Measurements from ENCODE around the gene SOX11.
A peak's percentile ranks its signal among the peaks of the same experiment; 100 is the strongest.

SOX11 gene

DNA sequence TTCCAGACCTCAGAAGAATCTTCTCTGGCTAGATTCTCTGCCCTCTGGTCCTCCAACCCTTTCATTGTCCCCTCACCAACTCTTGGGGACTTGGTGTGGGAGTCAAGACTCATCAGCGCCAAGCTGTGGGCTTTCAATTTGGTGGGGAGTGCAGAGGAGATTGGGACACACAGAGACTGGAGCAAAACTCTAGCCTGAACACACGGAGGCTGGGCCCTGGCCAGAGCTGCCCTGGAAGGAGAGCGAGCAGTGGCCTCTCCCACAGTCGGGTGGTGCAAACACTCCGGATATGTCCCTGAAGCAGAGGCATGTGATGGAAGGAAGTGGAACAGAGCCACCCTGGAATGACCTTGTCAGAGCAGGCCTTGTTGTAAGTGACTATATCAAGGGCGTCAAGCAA, 8.7 kb upstream of the SOX11 start:
- H3K4me3 Mint-ChIP-seq: no peak overlapping the region

DNA sequence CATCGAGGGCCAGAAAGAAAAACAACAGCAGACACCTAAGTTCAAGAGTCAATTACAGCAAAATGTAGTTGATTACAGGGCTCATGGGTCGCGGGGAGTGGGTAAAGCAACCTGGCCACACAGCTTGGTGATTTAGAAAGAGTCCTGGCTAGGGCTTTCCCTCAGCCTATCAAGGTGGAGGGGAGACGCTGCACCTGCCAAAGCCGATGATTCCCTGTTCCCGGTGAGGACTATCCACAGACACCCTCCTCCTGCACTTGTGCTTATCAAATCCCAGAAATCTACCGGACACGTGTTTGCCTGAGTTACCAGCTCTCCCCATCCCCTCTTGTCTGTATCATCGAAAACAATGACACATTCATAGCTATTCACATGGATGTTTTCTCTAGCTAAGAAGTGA, 7.0 kb upstream of the SOX11 start:
- peaks cover 26 to 50% of the 10 kb centered on the region in 2 donors for H3K27me3 Mint-ChIP-seq
- no peaks in the 10 kb centered on the region for H3K36me3 Mint-ChIP-seq
- DNase-seq: no peak
- H3K4me1 Mint-ChIP-seq: no peaks in the 10 kb centered on the region
- no peak overlapping the region for H3K27ac Mint-ChIP-seq
- H3K9me3 Mint-ChIP-seq: peaks cover 5 to 7% of the 10 kb centered on the region in 2 donors
- no peak overlapping the region for H3K4me3 Mint-ChIP-seq
- no peak for ATAC-seq (replicated peaks)

More for the DNA sequence above, 8.7 kb upstream of the SOX11 start:
- H3K9me3 Mint-ChIP-seq: peaks cover 5 to 7% of the 10 kb centered on the region in 2 donors
- H3K27ac Mint-ChIP-seq: no peak overlapping the region
- H3K27me3 Mint-ChIP-seq: peaks cover 18 to 41% of the 10 kb centered on the region in 2 donors
- DNase-seq: no peak
- ATAC-seq (replicated peaks): no peak
- no peaks in the 10 kb centered on the region for H3K36me3 Mint-ChIP-seq
- no peaks in the 10 kb centered on the region for H3K4me1 Mint-ChIP-seq

DNA sequence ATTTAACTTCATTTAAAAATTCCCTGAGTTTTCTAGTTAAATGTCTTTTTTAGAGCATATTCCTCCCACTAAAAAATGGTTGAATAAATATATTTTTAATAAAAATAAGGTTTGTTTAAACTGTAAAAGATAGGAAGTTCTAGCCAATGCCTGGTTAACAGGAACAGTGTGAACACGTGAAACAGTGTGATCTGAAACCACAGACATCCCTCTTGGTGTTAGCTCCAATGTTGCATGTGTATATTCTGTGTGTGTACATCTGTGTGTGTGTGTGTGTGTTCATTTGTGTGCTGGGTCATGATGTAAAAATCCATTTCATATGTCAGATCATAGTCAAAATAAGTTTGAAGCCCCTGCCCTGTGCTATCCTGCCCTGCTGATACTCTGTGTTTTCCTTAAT, 6.1 kb upstream of the SOX11 start:
- Mint-ChIP-seq H3K36me3 (peaks cover 5% of the 10 kb centered on the region in 2 donors), H3K9me3 (peaks cover 3% of the 10 kb centered on the region in 2 donors), H3K4me1 (peaks cover 5% of the 10 kb centered on the region in 2 donors), H3K4me3 (no peak overlapping the region), H3K27ac (no peak overlapping the region), H3K27me3 (peaks cover 35 to 59% of the 10 kb centered on the region in 2 donors)
- no peak for ATAC-seq (replicated peaks)
- DNase-seq: no peak

DNA sequence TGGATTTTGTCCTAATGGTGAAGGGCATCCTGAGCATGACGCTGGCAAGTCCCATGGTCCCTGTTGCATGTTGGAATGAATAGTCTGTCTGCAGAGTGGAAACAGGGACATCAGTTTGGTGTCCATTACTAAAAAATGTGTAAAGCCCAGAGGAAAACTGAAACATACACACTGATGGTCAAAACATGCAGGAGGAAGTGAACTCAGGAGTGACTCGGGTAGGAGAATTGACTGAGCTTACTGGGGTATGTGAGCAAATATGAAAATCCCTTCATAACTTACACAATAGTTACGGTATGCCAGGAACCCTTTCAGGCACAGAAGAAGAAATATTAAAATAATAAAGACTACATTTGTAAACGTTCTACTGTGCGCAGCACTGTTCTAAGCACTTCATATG, 5.6 kb upstream of the SOX11 start:
- DNase-seq (no peak), ATAC-seq (replicated peaks) (no peak)
- no peak overlapping the region for H3K4me3 Mint-ChIP-seq
- peaks cover 5 to 6% of the 10 kb centered on the region in 2 donors for H3K36me3 Mint-ChIP-seq
- peaks cover 2 to 3% of the 10 kb centered on the region in 2 donors for H3K9me3 Mint-ChIP-seq
- no peak overlapping the region for H3K27ac Mint-ChIP-seq
- H3K4me1 Mint-ChIP-seq: peaks cover 5 to 7% of the 10 kb centered on the region in 2 donors
- peaks cover 40 to 62% of the 10 kb centered on the region in 2 donors for H3K27me3 Mint-ChIP-seq

DNA sequence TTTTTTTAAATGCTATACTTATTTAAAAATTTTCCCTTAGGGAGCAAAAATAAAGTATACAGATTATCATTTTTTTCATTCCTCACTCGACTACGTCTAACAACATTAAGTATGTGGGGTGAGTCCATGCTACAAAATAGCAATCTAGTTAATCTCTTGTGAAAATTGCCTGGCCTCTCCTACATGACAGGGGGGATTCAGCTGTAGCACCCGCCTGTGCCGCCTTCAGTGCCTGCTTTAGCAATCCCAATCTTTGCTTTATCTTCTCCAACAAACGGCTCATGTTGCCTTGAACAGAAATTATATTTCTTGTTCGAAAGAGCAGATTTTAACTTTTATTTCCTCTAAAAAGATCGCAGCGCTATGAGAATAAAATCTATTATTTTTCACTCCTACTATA, 2.4 kb upstream of the SOX11 start:
- Mint-ChIP-seq H3K9me3 (no peaks in the 10 kb centered on the region), H3K4me3 (no peak overlapping the region), H3K27me3 (peaks cover 56 to 85% of the 10 kb centered on the region in 2 donors), H3K27ac (no peak overlapping the region), H3K36me3 (peaks cover 10 to 11% of the 10 kb centered on the region in 2 donors), H3K4me1 (peaks cover 14 to 20% of the 10 kb centered on the region in 2 donors)
- no peak for DNase-seq
- no peak for ATAC-seq (replicated peaks)

DNA sequence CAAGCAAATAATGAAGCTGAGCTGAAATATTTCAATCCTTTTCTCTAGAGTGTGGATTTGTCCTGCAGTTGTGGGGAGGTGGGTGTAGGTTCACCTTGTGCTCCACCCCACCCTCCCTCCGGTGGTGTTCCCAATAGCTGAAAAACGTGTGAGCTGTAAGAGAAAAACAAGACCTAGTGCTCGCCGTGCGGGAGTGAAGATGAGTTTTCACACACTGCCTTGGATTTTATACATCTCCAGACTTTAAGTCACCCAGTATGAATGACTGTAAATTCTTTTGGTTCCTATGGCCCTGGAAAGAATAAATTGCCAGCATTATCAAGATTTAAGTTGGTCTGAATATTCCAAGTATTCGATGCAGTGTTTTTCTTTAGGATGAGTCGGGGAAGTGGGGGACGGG, 1.9 kb upstream of the SOX11 start:
- no peaks in the 10 kb centered on the region for H3K9me3 Mint-ChIP-seq
- ATAC-seq (replicated peaks) (no peak), DNase-seq (no peak)
- peaks cover 14 to 21% of the 10 kb centered on the region in 2 donors for H3K4me1 Mint-ChIP-seq
- H3K27me3 Mint-ChIP-seq: peaks cover 56 to 84% of the 10 kb centered on the region in 2 donors
- H3K4me3 Mint-ChIP-seq: no peak overlapping the region
- peak overlapping the region; percentile 90 for H3K27ac Mint-ChIP-seq
- H3K36me3 Mint-ChIP-seq: peaks cover 10 to 11% of the 10 kb centered on the region in 2 donors

DNA sequence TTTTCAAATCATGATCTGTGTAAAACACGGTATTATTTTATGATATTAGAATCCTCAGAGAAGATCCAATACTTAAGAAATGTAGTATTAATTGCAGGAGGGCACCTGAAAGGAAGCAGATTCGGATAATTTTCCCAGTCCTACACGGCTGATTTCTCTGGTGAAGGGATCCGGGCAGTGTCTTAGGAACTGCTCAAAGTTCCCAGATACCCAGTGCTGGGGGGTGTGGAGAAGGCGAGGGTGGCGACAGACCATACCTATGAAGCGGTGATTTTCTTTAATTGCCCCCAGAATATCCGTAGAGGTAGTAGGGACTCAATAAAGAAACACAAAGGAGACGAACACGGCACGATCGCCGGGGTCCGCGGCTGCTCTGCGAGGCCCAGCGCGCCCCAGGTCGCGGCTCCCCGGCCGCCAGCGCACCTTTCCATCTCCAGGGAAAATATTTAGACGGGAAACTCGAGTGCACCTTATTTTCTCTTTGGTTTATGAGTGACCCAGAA, 1.4 kb upstream of the SOX11 start:
- Mint-ChIP-seq H3K4me3 (peak overlapping the region; percentile 69 to 78), H3K4me1 (peaks cover 14 to 26% of the 10 kb centered on the region in 2 donors), H3K27me3 (peaks cover 61 to 84% of the 10 kb centered on the region in 2 donors), H3K9me3 (no peaks in the 10 kb centered on the region), H3K36me3 (peaks cover 10 to 11% of the 10 kb centered on the region in 2 donors), H3K27ac (peak overlapping the region; percentile 90)
- no peak for ATAC-seq (replicated peaks)
- DNase-seq: no peak

DNA sequence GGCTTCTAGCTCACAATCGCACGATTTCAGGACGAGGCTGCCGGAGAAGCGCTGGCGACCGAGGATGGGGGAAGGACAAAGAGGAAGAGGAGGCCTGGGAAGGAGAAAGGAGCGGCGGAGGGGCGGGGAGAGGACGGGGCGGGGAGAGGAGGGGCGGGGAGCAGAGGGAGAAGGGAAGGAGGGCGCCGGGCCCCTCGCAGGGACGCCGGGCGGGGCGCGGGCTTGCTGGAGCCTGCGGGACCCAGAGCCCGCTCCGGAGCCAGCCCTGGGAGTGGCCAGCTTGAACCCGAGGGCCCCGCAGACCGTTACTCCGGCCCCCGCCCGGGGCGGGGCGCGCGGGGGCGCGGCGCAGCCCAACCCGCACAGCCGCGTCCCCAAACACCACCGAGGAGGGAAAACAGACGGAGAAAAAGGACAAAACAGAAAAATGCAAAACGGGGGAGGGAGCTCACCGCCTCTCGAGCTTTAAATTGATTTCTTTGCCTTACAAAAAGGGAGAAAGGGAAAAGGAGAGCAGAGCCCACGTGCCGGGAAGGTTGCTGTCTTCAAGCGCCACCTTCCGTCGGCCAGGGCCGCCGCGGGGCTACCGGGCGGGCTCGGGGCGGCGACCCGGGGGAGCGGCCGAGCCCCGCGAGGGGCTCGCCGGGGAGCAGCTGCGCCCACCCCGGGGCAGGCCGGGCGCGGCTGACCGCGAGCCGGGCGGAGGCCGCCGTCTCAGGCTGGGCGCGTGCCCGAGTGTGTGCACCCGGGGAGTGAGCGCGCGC, 781 bp upstream of the SOX11 start:
- H3K4me1 Mint-ChIP-seq: peaks cover 16 to 31% of the 10 kb centered on the region in 2 donors
- peaks cover 10 to 15% of the 10 kb centered on the region in 2 donors for H3K36me3 Mint-ChIP-seq
- peak overlapping the region; percentile 90 for H3K27ac Mint-ChIP-seq
- DNase-seq (no peak), ATAC-seq (replicated peaks) (no peak)
- peak overlapping the region; percentile 69 to 78 for H3K4me3 Mint-ChIP-seq
- peaks cover 62 to 85% of the 10 kb centered on the region in 2 donors for H3K27me3 Mint-ChIP-seq
- no peaks in the 10 kb centered on the region for H3K9me3 Mint-ChIP-seq

DNA sequence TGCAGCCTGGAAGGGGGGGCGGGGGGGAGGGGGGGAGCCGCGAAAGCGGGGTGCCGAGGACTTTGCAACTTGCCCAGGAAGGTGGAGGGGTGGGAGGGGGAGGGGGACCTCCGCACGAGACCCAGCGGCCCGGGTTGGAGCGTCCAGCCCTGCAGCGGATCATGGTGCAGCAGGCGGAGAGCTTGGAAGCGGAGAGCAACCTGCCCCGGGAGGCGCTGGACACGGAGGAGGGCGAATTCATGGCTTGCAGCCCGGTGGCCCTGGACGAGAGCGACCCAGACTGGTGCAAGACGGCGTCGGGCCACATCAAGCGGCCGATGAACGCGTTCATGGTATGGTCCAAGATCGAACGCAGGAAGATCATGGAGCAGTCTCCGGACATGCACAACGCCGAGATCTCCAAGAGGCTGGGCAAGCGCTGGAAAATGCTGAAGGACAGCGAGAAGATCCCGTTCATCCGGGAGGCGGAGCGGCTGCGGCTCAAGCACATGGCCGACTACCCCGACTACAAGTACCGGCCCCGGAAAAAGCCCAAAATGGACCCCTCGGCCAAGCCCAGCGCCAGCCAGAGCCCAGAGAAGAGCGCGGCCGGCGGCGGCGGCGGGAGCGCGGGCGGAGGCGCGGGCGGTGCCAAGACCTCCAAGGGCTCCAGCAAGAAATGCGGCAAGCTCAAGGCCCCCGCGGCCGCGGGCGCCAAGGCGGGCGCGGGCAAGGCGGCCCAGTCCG, 540 bp downstream of the SOX11 start:
- H3K36me3 Mint-ChIP-seq: peaks cover 10 to 15% of the 10 kb centered on the region in 2 donors
- peaks cover 16 to 31% of the 10 kb centered on the region in 2 donors for H3K4me1 Mint-ChIP-seq
- no peaks in the 10 kb centered on the region for H3K9me3 Mint-ChIP-seq
- no peak for ATAC-seq (replicated peaks)
- H3K4me3 Mint-ChIP-seq: peak overlapping the region; percentile 39 to 61
- no peak for DNase-seq
- H3K27ac Mint-ChIP-seq: peak overlapping the region; percentile 95
- H3K27me3 Mint-ChIP-seq: peaks cover 59 to 74% of the 10 kb centered on the region in 2 donors

DNA sequence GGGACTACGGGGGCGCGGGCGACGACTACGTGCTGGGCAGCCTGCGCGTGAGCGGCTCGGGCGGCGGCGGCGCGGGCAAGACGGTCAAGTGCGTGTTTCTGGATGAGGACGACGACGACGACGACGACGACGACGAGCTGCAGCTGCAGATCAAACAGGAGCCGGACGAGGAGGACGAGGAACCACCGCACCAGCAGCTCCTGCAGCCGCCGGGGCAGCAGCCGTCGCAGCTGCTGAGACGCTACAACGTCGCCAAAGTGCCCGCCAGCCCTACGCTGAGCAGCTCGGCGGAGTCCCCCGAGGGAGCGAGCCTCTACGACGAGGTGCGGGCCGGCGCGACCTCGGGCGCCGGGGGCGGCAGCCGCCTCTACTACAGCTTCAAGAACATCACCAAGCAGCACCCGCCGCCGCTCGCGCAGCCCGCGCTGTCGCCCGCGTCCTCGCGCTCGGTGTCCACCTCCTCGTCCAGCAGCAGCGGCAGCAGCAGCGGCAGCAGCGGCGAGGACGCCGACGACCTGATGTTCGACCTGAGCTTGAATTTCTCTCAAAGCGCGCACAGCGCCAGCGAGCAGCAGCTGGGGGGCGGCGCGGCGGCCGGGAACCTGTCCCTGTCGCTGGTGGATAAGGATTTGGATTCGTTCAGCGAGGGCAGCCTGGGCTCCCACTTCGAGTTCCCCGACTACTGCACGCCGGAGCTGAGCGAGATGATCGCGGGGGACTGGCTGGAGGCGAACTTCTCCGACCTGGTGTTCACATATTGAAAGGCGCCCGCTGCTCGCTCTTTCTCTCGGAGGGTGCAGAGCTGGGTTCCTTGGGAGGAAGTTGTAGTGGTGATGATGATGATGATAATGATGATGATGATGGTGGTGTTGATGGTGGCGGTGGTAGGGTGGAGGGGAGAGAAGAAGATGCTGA, 1.4 kb downstream of the SOX11 start:
- Mint-ChIP-seq H3K4me3 (peak overlapping the region; percentile 25 to 71), H3K4me1 (peaks cover 16 to 31% of the 10 kb centered on the region in 2 donors), H3K27me3 (peaks cover 55 to 69% of the 10 kb centered on the region in 2 donors), H3K27ac (peak overlapping the region; percentile 86), H3K36me3 (peaks cover 10 to 15% of the 10 kb centered on the region in 2 donors), H3K9me3 (no peaks in the 10 kb centered on the region)
- ATAC-seq (replicated peaks) (no peak), DNase-seq (no peak)

DNA sequence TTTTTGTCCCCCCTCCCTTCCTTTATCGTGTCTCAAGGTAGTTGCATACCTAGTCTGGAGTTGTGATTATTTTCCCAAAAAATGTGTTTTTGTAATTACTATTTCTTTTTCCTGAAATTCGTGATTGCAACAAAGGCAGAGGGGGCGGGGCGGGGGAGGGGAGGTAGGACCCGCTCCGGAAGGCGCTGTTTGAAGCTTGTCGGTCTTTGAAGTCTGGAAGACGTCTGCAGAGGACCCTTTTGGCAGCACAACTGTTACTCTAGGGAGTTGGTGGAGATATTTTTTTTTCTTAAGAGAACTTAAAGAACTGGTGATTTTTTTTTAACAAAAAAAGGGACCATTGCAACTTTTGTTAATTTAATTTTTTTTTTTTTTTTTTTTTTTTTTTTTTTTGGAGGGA, 2.1 kb downstream of the SOX11 start:
- no peaks in the 10 kb centered on the region for H3K9me3 Mint-ChIP-seq
- H3K27me3 Mint-ChIP-seq: peaks cover 55 to 65% of the 10 kb centered on the region in 2 donors
- peak overlapping the region; percentile 86 for H3K27ac Mint-ChIP-seq
- no peak for ATAC-seq (replicated peaks)
- DNase-seq: no peak
- H3K36me3 Mint-ChIP-seq: peaks cover 10 to 15% of the 10 kb centered on the region in 2 donors
- H3K4me3 Mint-ChIP-seq: peak overlapping the region; percentile 12 to 71
- H3K4me1 Mint-ChIP-seq: peaks cover 16 to 31% of the 10 kb centered on the region in 2 donors

DNA sequence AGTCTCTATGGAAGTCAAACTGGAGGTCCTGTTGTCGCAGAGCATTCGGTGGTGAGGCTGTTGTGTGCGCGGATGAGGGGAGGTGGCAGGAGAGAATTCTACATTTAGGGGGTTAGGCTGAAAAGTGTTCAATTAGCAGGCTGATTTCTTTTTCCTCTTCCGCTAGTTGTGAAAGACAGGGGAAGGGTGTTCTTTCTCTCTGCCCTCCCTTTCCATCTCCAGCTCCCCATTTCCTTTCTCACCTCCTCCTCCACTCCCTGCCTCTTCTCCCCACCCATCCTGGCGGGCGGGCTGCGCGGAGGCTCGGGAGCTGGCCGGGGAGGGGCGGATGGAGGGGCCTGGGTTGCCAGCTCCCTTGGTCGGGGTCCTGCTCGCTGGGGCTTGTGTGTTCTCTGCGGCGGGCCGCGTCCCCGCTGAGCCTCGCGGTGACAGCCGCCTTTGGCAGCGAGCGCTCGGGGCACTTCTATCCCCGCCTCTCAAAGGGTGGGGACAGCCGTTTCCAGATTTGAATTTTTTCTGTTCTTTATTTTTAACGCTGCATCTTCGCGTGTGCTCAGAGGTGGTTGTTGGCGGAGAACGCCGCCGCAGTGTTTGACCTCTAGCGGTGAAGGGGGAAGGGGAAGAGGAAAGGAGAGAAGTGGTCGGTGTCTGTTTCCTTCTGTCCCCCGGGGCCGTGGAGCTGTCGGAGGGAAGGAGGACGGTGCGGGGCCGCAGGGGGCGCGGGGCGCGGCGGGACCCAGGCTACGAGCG, 3.6 kb downstream of the SOX11 start:
- peaks cover 7 to 13% of the 10 kb centered on the region in 2 donors for H3K36me3 Mint-ChIP-seq

DNA sequence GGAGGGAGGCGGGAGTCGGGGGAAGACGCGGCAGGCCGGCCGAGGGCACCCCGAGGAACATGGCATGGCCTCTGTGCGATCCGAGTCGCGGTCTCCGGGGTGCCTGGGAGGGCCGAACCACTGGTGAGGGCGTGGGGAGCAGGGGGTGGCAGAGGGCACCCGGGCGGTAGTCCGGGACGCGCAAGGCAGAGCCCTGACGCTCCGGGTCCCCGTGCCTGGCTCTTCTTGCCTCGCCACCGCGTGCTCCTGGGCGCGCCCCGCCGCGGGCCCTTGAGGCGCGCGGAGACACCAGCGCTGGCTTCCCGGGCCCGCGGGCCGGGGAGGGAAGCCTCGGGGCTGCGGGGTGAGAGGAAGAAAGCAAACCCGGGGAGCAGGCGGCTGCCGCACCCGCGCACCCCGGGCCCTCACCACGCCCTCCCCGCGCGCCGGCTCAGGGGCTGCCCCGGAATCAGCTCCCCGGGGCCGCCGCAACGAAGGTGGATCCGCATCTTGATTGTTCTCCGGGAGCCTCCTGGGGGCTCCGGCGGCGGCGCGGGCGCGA, 4.3 kb downstream of the SOX11 start:
- ATAC-seq (replicated peaks) (peak; percentile 42 to 43), DNase-seq (no peak)
- Mint-ChIP-seq H3K9me3 (no peaks in the 10 kb centered on the region), H3K36me3 (peaks cover 4 to 9% of the 10 kb centered on the region in 2 donors), H3K4me3 (peak overlapping the region; percentile 77 to 86), H3K4me1 (peaks cover 11 to 24% of the 10 kb centered on the region in 2 donors), H3K27ac (no peak overlapping the region), H3K27me3 (peaks cover 50 to 65% of the 10 kb centered on the region in 2 donors)

More for the DNA sequence above, 3.6 kb downstream of the SOX11 start:
- Mint-ChIP-seq H3K9me3 (no peaks in the 10 kb centered on the region), H3K4me3 (peak overlapping the region; percentile 77 to 86), H3K27ac (peak overlapping the region; percentile 90), H3K27me3 (peaks cover 52 to 66% of the 10 kb centered on the region in 2 donors), H3K4me1 (peaks cover 14 to 29% of the 10 kb centered on the region in 2 donors)
- DNase-seq: no peak
- peak; percentile 58 to 62 for ATAC-seq (replicated peaks)

Data from stimulated activated naive B cell treated with anti-CD40 and anti-IgM and Interleukin-4, amounts not matched to agents 10 μg/mL and 1 μg/mL and 100 μg/mL, for 72 hours (primary cell).